Caco-2 (cell line): ENCODE measurements around the gene BICRAL. TPM values are rescaled to one million over a fixed set of nuclear protein-coding genes. Genes with fewer than 3 reads are reported as not detected.
"Not testable (repeated sequence)": the region's sequence is repeated elsewhere in the genome, so short reads cannot be mapped to it uniquely, and the experiment has no call there.

Source experiments
- BruUV-seq: library from RNA; stranded (reverse); fragments of 400-500 nt; replicated peaks from 2 replicates; lab custom pipeline; 2021; lab: Mats Ljungman, UMichigan
- CTCF ChIA-PET: fragments of 300-600 bp; sonication (Branson Sonifier 250); formaldehyde crosslinking; loops from one replicate; lab custom pipeline; 2022; ENCODE audit warnings: antibody characterized with exemption; lab: Charles Lee
- POLR2A ChIA-PET: fragments of 300-600 bp; sonication (Branson Sonifier 250); formaldehyde crosslinking; loops from one replicate; lab custom pipeline; 2022; ENCODE audit warnings: antibody characterized with exemption; lab: Charles Lee
- DNase-seq, 2 experiments: peaks; one replicate each; pipeline versions ENCODE4 v3.0.0 to v3.0.0-alpha.2; 2020 to 2022
- H3K27me3 ChIP-seq: replicated peaks from 2 replicates; pipeline ENCODE4 v1.6.0; 2011; ENCODE audit warnings: low read length; ENCODE audit not compliant: control insufficient read depth, insufficient read depth
- H3K36me3 ChIP-seq: 2 replicates; pipeline ENCODE4 v1.5.1; 2011; ENCODE audit warnings: low read length; ENCODE audit not compliant: control insufficient read depth, insufficient read depth
- H3K4me1 ChIP-seq: fragments of 250-450 bp; sonication (Bioruptor Pico); 2 replicates; pipeline ENCODE4 v1.5.1; 2020; ENCODE audit warnings: mild to moderate bottlenecking
- H3K4me3 ChIP-seq: 2 replicates; pipeline ENCODE4 v1.5.1; 2011; ENCODE audit warnings: low read depth, mild to moderate bottlenecking, control low read depth, low read length
- H3K9me3 ChIP-seq: fragments of 250-450 bp; sonication (Bioruptor Pico); 2 replicates; pipeline ENCODE4 v1.5.1; 2020; ENCODE audit warnings: mild to moderate bottlenecking, moderate library complexity
- H3K27ac Mint-ChIP-seq: one replicate; pipeline ENCODE4 v1.8.0; 2022; ENCODE audit warnings: mixed read lengths; ENCODE audit not compliant: unreplicated experiment
- H3K27me3 Mint-ChIP-seq: one replicate; pipeline ENCODE4 v1.8.0; 2022; ENCODE audit warnings: mixed read lengths; ENCODE audit not compliant: insufficient read depth, unreplicated experiment
- H3K36me3 Mint-ChIP-seq: one replicate; pipeline ENCODE4 v1.8.0; 2022; ENCODE audit warnings: mild to moderate bottlenecking, mixed read lengths; ENCODE audit not compliant: insufficient read depth, unreplicated experiment
- H3K4me1 Mint-ChIP-seq: one replicate; pipeline ENCODE4 v1.8.0; 2022; ENCODE audit warnings: low read depth, mixed read lengths; ENCODE audit not compliant: unreplicated experiment
- H3K4me3 Mint-ChIP-seq: one replicate; pipeline ENCODE4 v1.8.0; 2022; ENCODE audit warnings: mild to moderate bottlenecking, moderate library complexity, mixed read lengths; ENCODE audit not compliant: unreplicated experiment
- H3K9me3 Mint-ChIP-seq: one replicate; pipeline ENCODE4 v1.8.0; 2022; ENCODE audit warnings: mixed read lengths; ENCODE audit not compliant: unreplicated experiment
- CTCF ChIP-seq, 2 experiments: fragments of 200-600 bp in 1 of 2; IDR thresholded peaks; 1 replicate in 1 of 2; 2 replicates in 1 of 2; pipeline versions ENCODE4 v1.5.1 to v1.8.0; 2011 to 2022; ENCODE audit warnings: antibody characterized with exemption in 1 of 2, control low read depth in 1 of 2, inconsistent platforms in 1 of 2, low read depth in 1 of 2, low read length in 1 of 2, mild to moderate bottlenecking in 1 of 2, moderate library complexity in 1 of 2; ENCODE audit not compliant: insufficient read depth in 1 of 2, severe bottlenecking in 1 of 2, unreplicated experiment in 1 of 2
- intact Hi-C: fragments of 100-400 bp; cut with micrococcal nuclease; formaldehyde crosslinking; loops from one replicate; pipeline ENCODE4 v1.10.0; 2022; ENCODE audit not compliant: unreplicated experiment
- total RNA-seq: library from RNA; stranded (reverse); gene quantifications from 2 replicates; pipeline ENCODE4 v1.2.3, GENCODE V29; 2022

The BICRAL gene
- total RNA-seq, 1 experiment from 2014 or later: 5.3 TPM

- H3K27me3 ChIP-seq: no peaks in the 10 kb centered on the region
- Mint-ChIP-seq H3K27me3 (no peaks in the 10 kb centered on the region), H3K4me1 (no peaks in the 10 kb centered on the region), H3K4me3 (no peak overlapping the region), H3K36me3 (no peaks in the 10 kb centered on the region), H3K27ac (no peak overlapping the region), H3K9me3 (no peaks in the 10 kb centered on the region)
- no peak overlapping the region for H3K4me3 ChIP-seq
- no peaks in the 10 kb centered on the region for H3K9me3 ChIP-seq
- intact Hi-C loops: no loop called here
- BruUV-seq: no TSS peak
- ChIA-PET CTCF (no interaction called here), POLR2A (no interaction called here)
- no peaks in the 10 kb centered on the region for H3K4me1 ChIP-seq
- TF ChIP-seq CTCF (IDR thresholded peaks at IDR 0.05; ENCODE audit: insufficient read depth in 1 of 2, low read depth in 1 of 2, low read length in 1 of 2, severe bottlenecking in 1 of 2, unreplicated experiment in 1 of 2): no peak
- DNase-seq: no peak
- H3K36me3 ChIP-seq: no peaks in the 10 kb centered on the region
Observed at GRCh38 chr6:42813074-42813645, 31.3 kb downstream of the BICRAL start.

GRCh38 chr6:42813906-42814444 lies 32.1 kb downstream of the BICRAL start:
- Histone ChIP-seq H3K4me3 (no peak overlapping the region), H3K9me3 (no peaks in the 10 kb centered on the region), H3K36me3 (no peaks in the 10 kb centered on the region), H3K4me1 (no peaks in the 10 kb centered on the region), H3K27me3 (no peaks in the 10 kb centered on the region)
- no peaks in the 10 kb centered on the region for H3K27me3 Mint-ChIP-seq
- no peaks in the 10 kb centered on the region for H3K36me3 Mint-ChIP-seq
- no peak overlapping the region for H3K27ac Mint-ChIP-seq
- BruUV-seq: no TSS peak
- POLR2A ChIA-PET: no interaction called here
- intact Hi-C loops: no loop called here
- H3K9me3 Mint-ChIP-seq: no peaks in the 10 kb centered on the region
- TF ChIP-seq CTCF (IDR thresholded peaks at IDR 0.05; ENCODE audit: insufficient read depth in 1 of 2, low read depth in 1 of 2, low read length in 1 of 2, severe bottlenecking in 1 of 2, unreplicated experiment in 1 of 2): no peak
- H3K4me3 Mint-ChIP-seq: no peak overlapping the region
- CTCF ChIA-PET: no interaction called here
- no peak for DNase-seq
- H3K4me1 Mint-ChIP-seq: no peaks in the 10 kb centered on the region

GRCh38 chr6:42815726-42816125 lies 33.9 kb downstream of the BICRAL start:
- H3K9me3 Mint-ChIP-seq, intact Hi-C loops, H3K27me3 Mint-ChIP-seq, H3K36me3 Mint-ChIP-seq, CTCF ChIA-PET, H3K9me3 ChIP-seq, H3K4me3 ChIP-seq, H3K4me3 Mint-ChIP-seq, H3K4me1 ChIP-seq, H3K36me3 ChIP-seq, H3K4me1 Mint-ChIP-seq, DNase-seq, H3K27ac Mint-ChIP-seq, POLR2A ChIA-PET, BruUV-seq, H3K27me3 ChIP-seq: not testable (repeated sequence)
